HG03175 (cell line): ENCODE data around the gene HACD1.
"Not testable (repeated sequence)": the region's sequence is repeated elsewhere in the genome, so short reads cannot be mapped to it uniquely, and the experiment has no call there.

ENCODE experiments used
- ATAC-seq: cut with Tn5 transposase; IDR thresholded peaks from one replicate; pipeline ENCODE4 v1.9.1; 2021; ENCODE audit warnings: mild to moderate bottlenecking, moderate library complexity; ENCODE audit not compliant: unreplicated experiment

HACD1 gene

DNA sequence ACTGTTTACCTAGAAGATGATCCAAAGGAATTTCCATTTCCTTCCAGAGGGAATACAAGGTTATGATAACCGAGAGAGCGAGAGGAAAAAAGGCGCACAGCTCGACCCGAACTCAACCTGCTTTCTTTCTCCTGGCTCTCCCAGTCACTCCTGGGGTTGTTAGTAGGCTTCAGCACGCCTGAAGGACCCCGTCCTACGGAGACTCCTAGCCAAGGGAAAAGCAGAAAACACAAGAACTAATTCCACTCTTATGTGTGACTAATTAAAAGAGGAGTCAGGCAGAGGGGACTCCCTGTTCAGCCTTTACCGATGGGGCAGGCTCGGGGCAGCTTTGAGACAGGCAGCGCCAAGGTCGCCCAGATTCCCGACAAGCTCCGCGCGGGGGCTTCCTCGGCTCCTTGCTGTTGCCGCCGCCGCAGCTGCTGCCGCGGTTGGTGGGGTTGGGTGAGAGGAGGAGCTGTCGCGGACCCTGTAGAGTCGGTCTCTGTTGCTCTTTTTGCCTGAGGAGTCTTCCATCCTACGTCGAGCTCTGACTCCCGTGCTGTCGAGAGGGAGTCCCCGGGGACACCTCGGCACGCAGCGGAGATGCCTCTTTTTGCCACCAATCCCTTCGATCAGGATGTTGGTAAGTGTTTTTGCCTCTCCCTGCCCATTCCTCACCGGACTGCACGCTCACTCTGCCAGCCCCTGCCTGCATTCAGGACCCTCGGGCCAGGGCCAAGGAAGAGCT lies 26.7 kb upstream of the HACD1 start, which contains the start of gene STAM:
TSS of gene STAM (plus strand) at position 397 of the 730 bp plus-strand sequence. CDS start at position 586, 189 bp downstream.
- peak; percentile 93 for ATAC-seq

GRCh38 chr10:17643339-17643754 lies 26.2 kb upstream of the HACD1 start:
- ATAC-seq: peak; percentile 28

GRCh38 chr10:17640331-17640816 lies 23.2 kb upstream of the HACD1 start:
- ATAC-seq: no peak

DNA sequence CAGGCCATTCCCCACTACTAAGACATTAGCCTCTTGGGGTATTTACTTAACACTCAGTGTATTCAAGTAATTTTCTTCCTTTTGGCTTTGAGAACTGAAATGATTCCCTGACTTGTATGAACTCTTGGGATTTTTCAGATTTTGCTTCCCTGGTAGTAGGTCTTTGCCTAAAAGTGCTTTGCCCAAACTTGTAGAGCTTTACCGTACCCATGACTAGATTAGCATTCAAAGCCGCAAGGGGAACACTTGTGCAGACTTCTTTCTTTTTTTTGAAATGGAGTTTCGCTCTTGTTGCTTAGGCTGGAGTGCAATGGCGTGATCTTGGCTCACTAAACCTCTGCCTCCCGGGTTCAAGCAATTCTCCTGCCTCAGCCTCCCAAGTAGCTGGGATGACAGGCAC lies 20.7 kb upstream of the HACD1 start:
- no peak for ATAC-seq

- ATAC-seq: no peak
Observed at GRCh38 chr10:17633353-17633752, 16.2 kb upstream of the HACD1 start.

- not testable (repeated sequence) for ATAC-seq
Observed at GRCh38 chr10:17632590-17632989, 15.4 kb upstream of the HACD1 start.

GRCh38 chr10:17626656-17627055 lies 9.5 kb upstream of the HACD1 start:
- no peak for ATAC-seq

- ATAC-seq: no peak
Observed at GRCh38 chr10:17624996-17625395, 7.8 kb upstream of the HACD1 start.

GRCh38 chr10:17622061-17622460 lies 4.9 kb upstream of the HACD1 start:
- no peak for ATAC-seq

DNA sequence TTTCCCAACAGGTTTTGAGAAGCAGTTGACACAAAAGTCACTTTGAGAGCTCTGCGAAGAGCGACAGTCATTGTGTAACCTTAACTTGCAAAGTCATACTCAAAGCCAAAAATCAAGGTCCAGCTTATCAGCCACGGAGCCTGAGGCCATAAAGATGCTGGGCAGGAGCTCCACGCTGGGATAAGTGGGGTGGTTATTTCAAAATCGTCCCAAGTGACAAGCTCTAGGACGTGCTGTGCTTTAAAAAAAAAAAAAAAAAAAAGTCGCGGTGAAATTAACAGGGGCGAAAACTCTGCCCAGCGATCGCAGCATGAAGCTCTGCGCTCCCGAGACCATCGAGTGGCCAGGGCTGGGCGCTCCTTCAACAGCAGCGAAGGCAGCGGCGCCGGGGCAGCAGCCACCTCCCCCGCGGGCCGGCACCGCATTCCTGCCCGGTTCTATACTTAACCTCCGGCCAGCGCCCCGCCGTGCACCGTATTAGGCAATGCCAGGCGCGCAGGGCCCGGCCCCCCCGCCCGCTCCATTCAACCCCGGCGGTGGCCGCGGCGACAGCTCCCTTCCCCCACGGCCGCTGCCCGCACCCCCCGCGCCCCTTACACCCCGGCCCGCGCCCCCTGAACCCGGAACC lies 657 bp downstream of the HACD1 start:
- peak; percentile 52 for ATAC-seq

GRCh38 chr10:17609523-17610079 lies 7.6 kb downstream of the HACD1 start:
- no peak for ATAC-seq

DNA sequence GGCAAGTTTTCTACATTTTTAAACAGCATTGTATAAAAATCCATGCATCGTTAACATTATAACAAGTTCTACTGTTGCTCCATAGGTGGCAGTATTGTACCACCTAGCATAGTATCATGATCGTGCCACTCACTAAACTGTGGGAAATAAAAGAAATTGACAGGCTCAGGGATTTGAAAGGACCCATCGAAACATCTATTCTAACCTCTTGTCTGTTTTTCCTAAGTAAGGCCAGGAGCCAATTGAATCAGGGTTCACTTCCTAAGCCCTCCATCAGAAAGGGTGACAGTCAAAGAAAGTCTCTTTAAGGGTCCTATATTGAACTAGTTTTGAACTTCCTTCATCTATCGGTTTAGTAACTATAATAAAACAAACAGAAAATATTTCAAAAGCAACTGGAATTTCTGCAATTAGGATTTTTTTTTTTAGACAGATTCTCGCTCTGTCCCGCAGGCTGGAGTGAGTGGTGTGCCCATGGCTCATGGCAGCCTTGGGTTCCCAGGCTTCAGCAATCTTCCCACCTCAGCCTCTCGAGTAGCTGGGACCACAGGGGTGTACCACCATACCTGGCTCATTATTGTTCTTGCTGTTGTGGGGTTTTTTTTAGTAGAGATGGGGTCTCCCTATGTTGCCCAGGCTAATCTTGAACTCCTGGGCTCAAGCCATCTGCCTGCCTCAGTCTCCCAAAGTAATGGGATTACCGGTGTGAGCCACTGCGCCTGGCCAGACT lies 9.4 kb downstream of the HACD1 start:
- peak; percentile 82 for ATAC-seq

- no peak for ATAC-seq
Observed at GRCh38 chr10:17607060-17607459, 10.1 kb downstream of the HACD1 start.

GRCh38 chr10:17606547-17607040 lies 10.6 kb downstream of the HACD1 start:
- no peak for ATAC-seq

DNA sequence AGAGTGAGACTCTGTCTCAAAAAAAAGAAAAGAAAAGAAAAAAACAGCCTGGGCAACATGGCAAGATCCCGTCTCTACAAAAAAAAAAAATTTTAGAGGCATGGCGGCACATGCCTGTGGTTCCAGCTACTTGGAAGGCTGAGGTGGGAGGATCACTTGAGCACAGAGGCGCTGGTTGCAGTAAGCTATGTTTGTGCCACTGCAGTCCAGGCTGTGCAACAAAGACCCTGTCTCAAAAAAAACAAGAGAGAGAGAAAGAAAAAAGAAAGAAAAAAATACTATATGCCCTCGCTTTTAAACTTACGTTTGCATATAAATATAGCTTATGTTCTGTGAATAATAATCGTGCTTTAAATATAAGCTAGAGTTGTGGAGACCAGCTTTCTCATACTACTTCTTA lies 11.2 kb downstream of the HACD1 start:
- ATAC-seq: no peak

DNA sequence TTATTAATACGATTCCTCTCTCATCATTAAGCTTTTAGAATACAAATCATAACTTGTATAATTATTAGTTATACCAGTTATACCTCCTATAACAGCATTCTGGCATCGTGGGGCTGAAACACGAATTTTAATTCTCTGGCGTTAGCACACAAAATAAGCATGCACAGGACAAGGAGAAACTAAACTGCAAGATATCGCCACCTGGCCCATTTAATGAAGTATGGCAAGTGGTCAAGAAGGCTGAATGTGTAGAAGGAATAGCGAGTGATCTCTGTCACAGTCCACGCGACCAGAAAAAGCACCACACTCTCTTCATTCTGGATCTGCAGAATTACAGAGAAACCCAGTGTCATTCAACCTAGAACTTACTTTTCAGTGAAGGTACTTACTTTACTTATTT lies 18.1 kb downstream of the HACD1 start:
- no peak for ATAC-seq

GRCh38 chr10:17597386-17597785 lies 19.8 kb downstream of the HACD1 start:
- no peak for ATAC-seq

- ATAC-seq: no peak
Observed at GRCh38 chr10:17590969-17591645, 26.1 kb downstream of the HACD1 start.

DNA sequence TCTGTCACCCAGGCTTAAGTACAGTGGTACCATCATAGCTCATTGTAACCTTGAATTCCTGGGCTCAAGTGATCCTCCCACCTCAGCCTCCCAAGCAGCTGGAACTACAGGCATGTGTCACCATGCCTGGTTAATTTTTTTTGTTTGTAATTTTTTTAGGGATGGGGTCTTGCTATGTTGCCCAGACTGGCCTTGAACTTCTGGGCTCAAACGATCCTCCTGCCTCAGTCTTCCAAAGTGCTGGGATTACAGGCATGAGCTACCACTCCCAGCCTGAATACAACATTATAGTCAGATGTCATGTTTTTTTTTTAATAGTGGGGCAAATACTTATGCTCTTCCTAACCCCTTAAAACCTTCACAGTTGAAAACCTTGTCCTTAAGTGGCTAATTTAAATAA lies 27.9 kb downstream of the HACD1 start:
- not testable (repeated sequence) for ATAC-seq

DNA sequence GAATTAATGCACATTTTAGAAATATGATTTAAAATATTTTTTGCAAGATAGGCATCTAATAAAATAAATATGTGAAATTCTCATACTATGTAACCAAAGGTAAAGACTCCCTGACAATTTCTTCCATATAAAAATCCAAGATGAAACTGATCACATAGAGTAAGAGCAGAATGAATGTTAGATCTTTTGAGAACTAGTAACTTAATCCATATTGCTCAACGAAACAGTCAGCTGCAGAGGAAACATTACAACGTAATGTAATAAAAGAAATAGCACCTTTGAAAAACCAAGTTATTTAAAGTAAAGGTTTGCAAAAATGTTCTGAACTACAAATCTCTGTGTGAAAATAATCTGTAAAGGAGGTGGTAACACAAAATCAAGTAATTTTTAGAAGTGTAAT lies 28.8 kb downstream of the HACD1 start:
- no peak for ATAC-seq

- not testable (repeated sequence) for ATAC-seq
Observed at GRCh38 chr10:17587321-17587720, 29.9 kb downstream of the HACD1 start.
